ENCODE measurements around the gene PSD. TPM values are rescaled to one million over a fixed set of nuclear protein-coding genes. Genes with fewer than 3 reads are reported as not detected.

PSD gene
- total and polyA plus RNA-seq, 10 of the 15 experiments (the other 5 are each of a cell fraction or from before 2014, with no cell fraction given): 0.11 to 2.0 (median 0.49) TPM; not detected in 2

DNA sequence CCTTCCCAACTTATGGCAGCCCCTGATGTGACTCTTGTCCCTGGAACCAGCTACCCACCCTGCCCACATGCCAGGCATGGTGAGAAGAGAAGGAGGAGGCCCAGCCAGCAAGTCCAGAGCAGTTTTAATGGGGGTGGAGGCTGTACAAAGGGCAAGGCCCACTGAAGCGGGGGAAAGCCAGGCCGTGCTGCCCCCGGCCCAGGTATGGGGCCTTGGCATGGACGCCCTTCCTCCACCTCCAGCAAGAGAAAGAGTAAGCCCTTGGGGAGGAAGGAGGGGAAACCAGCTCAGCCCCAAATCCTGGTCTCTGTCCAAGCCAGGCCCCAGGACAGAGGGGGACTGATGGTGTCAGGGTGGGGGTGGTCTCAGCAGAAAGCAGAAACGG lies 16.1 kb downstream of the PSD start:
- WGBS (ENCODE audit: insufficient coverage, insufficient replicate concordance, low lambda C conversion rate, missing lambda C conversion rate): 69% methylated on average over 5 of the region's 5 CpGs
- intact Hi-C loops (cut with micrococcal nuclease; ENCODE audit: unreplicated experiment): no loop called here
- SMC1A ChIA-PET (ENCODE audit: uncharacterized antibody, unreplicated experiment): interaction anchor here (1.3 to 2.2 kb wide), 3 partner anchors 18 to 181 kb away, joined by 3 to 4 read pairs (median 3); partner anchors contain the start of gene FBXL15
- CTCF ChIA-PET: interaction anchor here (1.2 to 12.1 kb wide), 6 partner anchors 8 to 171 kb away, joined by 8 to 69 read pairs (median 10); partner anchors contain the start of gene NFKB2
- H2AFZ ChIP-seq (ENCODE audit: control insufficient read depth, low read depth, low read length): no peak overlapping the region
- H3K27ac ChIP-seq (ENCODE audit: control insufficient read depth, insufficient read depth): no peak overlapping the region
- TF ChIP-seq, protein P1, sequence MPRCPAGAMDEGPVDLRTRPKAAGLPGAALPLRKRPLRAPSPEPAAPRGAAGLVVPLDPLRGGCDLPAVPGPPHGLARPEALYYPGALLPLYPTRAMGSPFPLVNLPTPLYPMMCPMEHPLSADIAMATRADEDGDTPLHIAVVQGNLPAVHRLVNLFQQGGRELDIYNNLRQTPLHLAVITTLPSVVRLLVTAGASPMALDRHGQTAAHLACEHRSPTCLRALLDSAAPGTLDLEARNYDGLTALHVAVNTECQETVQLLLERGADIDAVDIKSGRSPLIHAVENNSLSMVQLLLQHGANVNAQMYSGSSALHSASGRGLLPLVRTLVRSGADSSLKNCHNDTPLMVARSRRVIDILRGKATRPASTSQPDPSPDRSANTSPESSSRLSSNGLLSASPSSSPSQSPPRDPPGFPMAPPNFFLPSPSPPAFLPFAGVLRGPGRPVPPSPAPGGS (IDR thresholded peaks at IDR 0.05; ENCODE audit: borderline replicate concordance, insufficient read depth, low read depth, low read length, poor library complexity, severe bottlenecking): no peak
- TF ChIP-seq, protein P2, sequence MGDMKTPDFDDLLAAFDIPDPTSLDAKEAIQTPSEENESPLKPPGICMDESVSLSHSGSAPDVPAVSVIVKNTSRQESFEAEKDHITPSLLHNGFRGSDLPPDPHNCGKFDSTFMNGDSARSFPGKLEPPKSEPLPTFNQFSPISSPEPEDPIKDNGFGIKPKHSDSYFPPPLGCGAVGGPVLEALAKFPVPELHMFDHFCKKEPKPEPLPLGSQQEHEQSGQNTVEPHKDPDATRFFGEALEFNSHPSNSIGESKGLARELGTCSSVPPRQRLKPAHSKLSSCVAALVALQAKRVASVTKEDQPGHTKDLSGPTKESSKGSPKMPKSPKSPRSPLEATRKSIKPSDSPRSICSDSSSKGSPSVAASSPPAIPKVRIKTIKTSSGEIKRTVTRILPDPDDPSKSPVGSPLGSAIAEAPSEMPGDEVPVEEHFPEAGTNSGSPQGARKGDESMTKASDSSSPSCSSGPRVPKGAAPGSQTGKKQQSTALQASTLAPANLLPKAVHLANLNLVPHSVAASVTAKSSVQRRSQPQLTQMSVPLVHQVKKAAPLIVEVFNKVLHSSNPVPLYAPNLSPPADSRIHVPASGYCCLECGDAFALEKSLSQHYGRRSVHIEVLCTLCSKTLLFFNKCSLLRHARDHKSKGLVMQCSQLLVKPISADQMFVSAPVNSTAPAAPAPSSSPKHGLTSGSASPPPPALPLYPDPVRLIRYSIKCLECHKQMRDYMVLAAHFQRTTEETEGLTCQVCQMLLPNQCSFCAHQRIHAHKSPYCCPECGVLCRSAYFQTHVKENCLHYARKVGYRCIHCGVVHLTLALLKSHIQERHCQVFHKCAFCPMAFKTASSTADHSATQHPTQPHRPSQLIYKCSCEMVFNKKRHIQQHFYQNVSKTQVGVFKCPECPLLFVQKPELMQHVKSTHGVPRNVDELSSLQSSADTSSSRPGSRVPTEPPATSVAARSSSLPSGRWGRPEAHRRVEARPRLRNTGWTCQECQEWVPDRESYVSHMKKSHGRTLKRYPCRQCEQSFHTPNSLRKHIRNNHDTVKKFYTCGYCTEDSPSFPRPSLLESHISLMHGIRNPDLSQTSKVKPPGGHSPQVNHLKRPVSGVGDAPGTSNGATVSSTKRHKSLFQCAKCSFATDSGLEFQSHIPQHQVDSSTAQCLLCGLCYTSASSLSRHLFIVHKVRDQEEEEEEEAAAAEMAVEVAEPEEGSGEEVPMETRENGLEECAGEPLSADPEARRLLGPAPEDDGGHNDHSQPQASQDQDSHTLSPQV (IDR thresholded peaks at IDR 0.05): no peak
- TF ChIP-seq IRF4 (IDR thresholded peaks at IDR 0.05; ENCODE audit: low read depth, low read length): no peak
- no peak for TF ChIP-seq MTA3 (IDR thresholded peaks at IDR 0.05; ENCODE audit: borderline replicate concordance, low read length)
- no peak for TF ChIP-seq NFXL1 (IDR thresholded peaks at IDR 0.05; ENCODE audit: borderline replicate concordance)
- TF ChIP-seq BACH1 (IDR thresholded peaks at IDR 0.05; ENCODE audit: borderline replicate concordance): no peak
- TF ChIP-seq, protein P3, sequence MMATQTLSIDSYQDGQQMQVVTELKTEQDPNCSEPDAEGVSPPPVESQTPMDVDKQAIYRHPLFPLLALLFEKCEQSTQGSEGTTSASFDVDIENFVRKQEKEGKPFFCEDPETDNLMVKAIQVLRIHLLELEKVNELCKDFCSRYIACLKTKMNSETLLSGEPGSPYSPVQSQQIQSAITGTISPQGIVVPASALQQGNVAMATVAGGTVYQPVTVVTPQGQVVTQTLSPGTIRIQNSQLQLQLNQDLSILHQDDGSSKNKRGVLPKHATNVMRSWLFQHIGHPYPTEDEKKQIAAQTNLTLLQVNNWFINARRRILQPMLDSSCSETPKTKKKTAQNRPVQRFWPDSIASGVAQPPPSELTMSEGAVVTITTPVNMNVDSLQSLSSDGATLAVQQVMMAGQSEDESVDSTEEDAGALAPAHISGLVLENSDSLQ (IDR thresholded peaks at IDR 0.05): no peak
- TF ChIP-seq, protein P4, sequence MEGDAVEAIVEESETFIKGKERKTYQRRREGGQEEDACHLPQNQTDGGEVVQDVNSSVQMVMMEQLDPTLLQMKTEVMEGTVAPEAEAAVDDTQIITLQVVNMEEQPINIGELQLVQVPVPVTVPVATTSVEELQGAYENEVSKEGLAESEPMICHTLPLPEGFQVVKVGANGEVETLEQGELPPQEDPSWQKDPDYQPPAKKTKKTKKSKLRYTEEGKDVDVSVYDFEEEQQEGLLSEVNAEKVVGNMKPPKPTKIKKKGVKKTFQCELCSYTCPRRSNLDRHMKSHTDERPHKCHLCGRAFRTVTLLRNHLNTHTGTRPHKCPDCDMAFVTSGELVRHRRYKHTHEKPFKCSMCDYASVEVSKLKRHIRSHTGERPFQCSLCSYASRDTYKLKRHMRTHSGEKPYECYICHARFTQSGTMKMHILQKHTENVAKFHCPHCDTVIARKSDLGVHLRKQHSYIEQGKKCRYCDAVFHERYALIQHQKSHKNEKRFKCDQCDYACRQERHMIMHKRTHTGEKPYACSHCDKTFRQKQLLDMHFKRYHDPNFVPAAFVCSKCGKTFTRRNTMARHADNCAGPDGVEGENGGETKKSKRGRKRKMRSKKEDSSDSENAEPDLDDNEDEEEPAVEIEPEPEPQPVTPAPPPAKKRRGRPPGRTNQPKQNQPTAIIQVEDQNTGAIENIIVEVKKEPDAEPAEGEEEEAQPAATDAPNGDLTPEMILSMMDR (IDR thresholded peaks at IDR 0.05 in 2 of 3, conservative IDR thresholded peaks at IDR 0.05 in 1 of 3; ENCODE audit: control insufficient read depth in 2 of 3, extremely low read depth in 1 of 3, insufficient read depth in 1 of 3, low read depth in 3 of 3, low read length in 3 of 3): no peak
- no peak for TF ChIP-seq HCFC1 (IDR thresholded peaks at IDR 0.05; ENCODE audit: low read length)
- no peak for TF ChIP-seq KDM1A (IDR thresholded peaks at IDR 0.05; ENCODE audit: borderline replicate concordance)
- TF ChIP-seq, protein P5, sequence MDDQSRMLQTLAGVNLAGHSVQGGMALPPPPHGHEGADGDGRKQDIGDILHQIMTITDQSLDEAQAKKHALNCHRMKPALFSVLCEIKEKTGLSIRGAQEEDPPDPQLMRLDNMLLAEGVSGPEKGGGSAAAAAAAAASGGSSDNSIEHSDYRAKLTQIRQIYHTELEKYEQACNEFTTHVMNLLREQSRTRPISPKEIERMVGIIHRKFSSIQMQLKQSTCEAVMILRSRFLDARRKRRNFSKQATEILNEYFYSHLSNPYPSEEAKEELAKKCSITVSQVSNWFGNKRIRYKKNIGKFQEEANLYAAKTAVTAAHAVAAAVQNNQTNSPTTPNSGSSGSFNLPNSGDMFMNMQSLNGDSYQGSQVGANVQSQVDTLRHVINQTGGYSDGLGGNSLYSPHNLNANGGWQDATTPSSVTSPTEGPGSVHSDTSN (IDR thresholded peaks at IDR 0.05; ENCODE audit: insufficient replicate concordance, low read depth, low read length): no peak
- in situ Hi-C loops (cut with MboI): no loop called here
- RAD21 ChIA-PET (ENCODE audit: unreplicated experiment): interaction anchor here (1.1 to 1.6 kb wide), 2 partner anchors 60 to 77 kb away, joined by 3 to 10 read pairs; no protein-coding TSS in a partner anchor
- no peak for DNase-seq (ENCODE audit: low read depth, low spot score)
- H4K20me1 ChIP-seq (ENCODE audit: control insufficient read depth, insufficient read depth): peaks cover 4% of the 10 kb centered on the region; the same call in 1 of the 2 replicates
- peaks cover 17 to 36% of the 10 kb centered on the region in 2 experiments for H3K36me3 ChIP-seq (ENCODE audit: control insufficient read depth in 2 of 2, insufficient read depth in 2 of 2, low read length in 1 of 2)
- H3K79me2 ChIP-seq (ENCODE audit: control insufficient read depth, insufficient read depth, low read length): peaks cover 26% of the 10 kb centered on the region
- no peak overlapping the region for H3K4me3 ChIP-seq
- H3K4me2 ChIP-seq (ENCODE audit: control insufficient read depth, insufficient read depth): no peak overlapping the region
- no peaks in the 10 kb centered on the region for H3K9me3 ChIP-seq (replicated peaks; ENCODE audit: control insufficient read depth, insufficient read depth, low read length)
- H3K9ac ChIP-seq (ENCODE audit: control insufficient read depth, insufficient read depth, low read length): no peak overlapping the region
- no peaks in the 10 kb centered on the region for H3K27me3 ChIP-seq (replicated peaks in 1 of 2; ENCODE audit: control insufficient read depth in 2 of 2, insufficient read depth in 2 of 2, low read length in 1 of 2)
- BruUV-seq (replicated peaks): no TSS peak
- ATAC-seq: no peak
- H3K4me1 ChIP-seq (ENCODE audit: control insufficient read depth, insufficient read depth, low read length): peaks cover 10% of the 10 kb centered on the region
- POLR2A ChIA-PET: interaction anchor here (0.7 to 1.7 kb wide), 2 partner anchors 11 to 52 kb away, joined by 3 to 9 read pairs; no protein-coding TSS in a partner anchor
- no peak for FAIRE-seq

Measured in GM12878 (cell line).